ENCODE data around the gene TMEM223. TPM values are rescaled to one million over a fixed set of nuclear protein-coding genes. Genes with fewer than 3 reads are reported as not detected.

TMEM223 gene
- total and polyA plus RNA-seq, 9 of the 15 experiments (the other 6 are each of a cell fraction or from before 2014, with no cell fraction given) = 5.9 to 34.5 (median 19.6) TPM

GRCh38 chr11:62787005-62787759, 4.6 kb downstream of the TMEM223 start, which contains the start of gene TMEM179B (continued):
- TF ChIP-seq ZNF764 (CRISPR knock-in tag; IDR thresholded peaks at IDR 0.05; ENCODE audit: low read depth) = no peak
- TF ChIP-seq ZFP1 (CRISPR knock-in tag; IDR thresholded peaks at IDR 0.05) = no peak
- TF ChIP-seq WHSC1 (IDR thresholded peaks at IDR 0.05; ENCODE audit: low read length) = no peak
- no peak; the same call in 1 of the 2 replicates for TF ChIP-seq SMARCC2 (IDR thresholded peaks at IDR 0.05; ENCODE audit: low read depth)
- TF ChIP-seq TRIM28 (IDR thresholded peaks at IDR 0.05) = no peak
- no peak for TF ChIP-seq NFYB (IDR thresholded peaks at IDR 0.05; ENCODE audit: extremely low read depth, insufficient read length)
- no peak for TF ChIP-seq CBFA2T2 (conservative IDR thresholded peaks at IDR 0.05)
- peak; percentile 17; the same call in 1 of the 2 replicates for TF ChIP-seq KDM2B (CRISPR knock-in tag; IDR thresholded peaks at IDR 0.05)
- no peak for TF ChIP-seq NR0B1 (IDR thresholded peaks at IDR 0.05; ENCODE audit: partially characterized antibody)
- no peak for TF ChIP-seq FOXA1 (IDR thresholded peaks at IDR 0.05; ENCODE audit: borderline replicate concordance)
- TF ChIP-seq HOXB6 (CRISPR knock-in tag; IDR thresholded peaks at IDR 0.05; ENCODE audit: borderline replicate concordance) = no peak
- TF ChIP-seq CBFB (CRISPR knock-in tag; IDR thresholded peaks at IDR 0.05) = peak; percentile 64; the same call in 1 of the 2 replicates
- TF ChIP-seq CUX1 (CRISPR knock-in tag; IDR thresholded peaks at IDR 0.05) = no peak
- peak; percentile 86 for TF ChIP-seq ZBTB33 (CRISPR knock-in tag; IDR thresholded peaks at IDR 0.05)
- TF ChIP-seq CAMTA2 (CRISPR knock-in tag; conservative IDR thresholded peaks at IDR 0.05) = peak; percentile 95
- TF ChIP-seq HCFC1 (IDR thresholded peaks at IDR 0.05; ENCODE audit: low read depth, low read length) = peak; percentile 76
- TF ChIP-seq ZNF165 (CRISPR knock-in tag; IDR thresholded peaks at IDR 0.05; ENCODE audit: borderline replicate concordance) = no peak
- no peak for TF ChIP-seq NCOA2 (IDR thresholded peaks at IDR 0.05; ENCODE audit: partially characterized antibody in 2 of 2)
- no peak for TF ChIP-seq HDAC8 (tag; IDR thresholded peaks at IDR 0.05)

Measured in K562 (cell line).